ENCODE results near the gene PM20D2.

The PM20D2 gene

GRCh38 chr6:89160331-89161092, 14.7 kb downstream of the PM20D2 start:
- no peak for DNase-seq (ENCODE audit: low read depth)
- no peak overlapping the region for H3K4me3 ChIP-seq (ENCODE audit: low read depth, low read length)
- TF ChIP-seq MAX (IDR thresholded peaks at IDR 0.05; ENCODE audit: low read depth, low read length), result no peak
- no peak for TF ChIP-seq MYC (IDR thresholded peaks at IDR 0.05; ENCODE audit: low read depth, low read length)
- TF ChIP-seq CTCF (IDR thresholded peaks at IDR 0.05; ENCODE audit: low read depth, low read length), result no peak
- TF ChIP-seq POLR2A (IDR thresholded peaks at IDR 0.05; ENCODE audit: extremely low read depth, insufficient read length), result no peak

GRCh38 chr6:89161326-89162046, 15.6 kb downstream of the PM20D2 start:
- no peak for DNase-seq (ENCODE audit: low read depth)
- H3K4me3 ChIP-seq (ENCODE audit: low read depth, low read length), result no peak overlapping the region
- TF ChIP-seq POLR2A (IDR thresholded peaks at IDR 0.05; ENCODE audit: extremely low read depth, insufficient read length) (no peak), CTCF (IDR thresholded peaks at IDR 0.05; ENCODE audit: low read depth, low read length) (no peak), MAX (IDR thresholded peaks at IDR 0.05; ENCODE audit: low read depth, low read length) (no peak), MYC (IDR thresholded peaks at IDR 0.05; ENCODE audit: low read depth, low read length) (no peak)

GRCh38 chr6:89162047-89162371, 16.2 kb downstream of the PM20D2 start:
- no peak for DNase-seq (ENCODE audit: low read depth)
- TF ChIP-seq POLR2A (IDR thresholded peaks at IDR 0.05; ENCODE audit: extremely low read depth, insufficient read length) (no peak), MAX (IDR thresholded peaks at IDR 0.05; ENCODE audit: low read depth, low read length) (no peak), MYC (IDR thresholded peaks at IDR 0.05; ENCODE audit: low read depth, low read length) (no peak)
- H3K4me3 ChIP-seq (ENCODE audit: low read depth, low read length), result no peak overlapping the region

GRCh38 chr6:89172131-89172530, 26.3 kb downstream of the PM20D2 start:
- TF ChIP-seq CTCF (IDR thresholded peaks at IDR 0.05; ENCODE audit: low read depth, low read length) (no peak), MYC (IDR thresholded peaks at IDR 0.05; ENCODE audit: low read depth, low read length) (no peak)
- H3K4me3 ChIP-seq (ENCODE audit: low read depth, low read length), result no peak overlapping the region
- DNase-seq (ENCODE audit: low read depth), result no peak

- no peak overlapping the region for H3K4me3 ChIP-seq (ENCODE audit: low read depth, low read length)
- DNase-seq (ENCODE audit: low read depth), result no peak
- TF ChIP-seq MYC (IDR thresholded peaks at IDR 0.05; ENCODE audit: low read depth, low read length) (no peak), POLR2A (IDR thresholded peaks at IDR 0.05; ENCODE audit: extremely low read depth, insufficient read length) (no peak), CTCF (IDR thresholded peaks at IDR 0.05; ENCODE audit: low read depth, low read length) (no peak), MAX (IDR thresholded peaks at IDR 0.05; ENCODE audit: low read depth, low read length) (no peak)
These were observed 27.8 kb downstream of the PM20D2 start for GRCh38 chr6:89173634-89174033.

- H3K4me3 ChIP-seq (ENCODE audit: low read depth, low read length), result no peak overlapping the region
- TF ChIP-seq CTCF (IDR thresholded peaks at IDR 0.05; ENCODE audit: low read depth, low read length) (no peak), MYC (IDR thresholded peaks at IDR 0.05; ENCODE audit: low read depth, low read length) (no peak), MAX (IDR thresholded peaks at IDR 0.05; ENCODE audit: low read depth, low read length) (no peak), POLR2A (IDR thresholded peaks at IDR 0.05; ENCODE audit: extremely low read depth, insufficient read length) (no peak)
- DNase-seq (ENCODE audit: low read depth), result no peak
These were observed 34.3 kb downstream of the PM20D2 start for GRCh38 chr6:89180112-89180511.
